Measurements from ENCODE around the gene CCDC174.
"Not testable (repeated sequence)": the region's sequence is repeated elsewhere in the genome, so short reads cannot be mapped to it uniquely, and the experiment has no call there.

CCDC174 gene

DNA sequence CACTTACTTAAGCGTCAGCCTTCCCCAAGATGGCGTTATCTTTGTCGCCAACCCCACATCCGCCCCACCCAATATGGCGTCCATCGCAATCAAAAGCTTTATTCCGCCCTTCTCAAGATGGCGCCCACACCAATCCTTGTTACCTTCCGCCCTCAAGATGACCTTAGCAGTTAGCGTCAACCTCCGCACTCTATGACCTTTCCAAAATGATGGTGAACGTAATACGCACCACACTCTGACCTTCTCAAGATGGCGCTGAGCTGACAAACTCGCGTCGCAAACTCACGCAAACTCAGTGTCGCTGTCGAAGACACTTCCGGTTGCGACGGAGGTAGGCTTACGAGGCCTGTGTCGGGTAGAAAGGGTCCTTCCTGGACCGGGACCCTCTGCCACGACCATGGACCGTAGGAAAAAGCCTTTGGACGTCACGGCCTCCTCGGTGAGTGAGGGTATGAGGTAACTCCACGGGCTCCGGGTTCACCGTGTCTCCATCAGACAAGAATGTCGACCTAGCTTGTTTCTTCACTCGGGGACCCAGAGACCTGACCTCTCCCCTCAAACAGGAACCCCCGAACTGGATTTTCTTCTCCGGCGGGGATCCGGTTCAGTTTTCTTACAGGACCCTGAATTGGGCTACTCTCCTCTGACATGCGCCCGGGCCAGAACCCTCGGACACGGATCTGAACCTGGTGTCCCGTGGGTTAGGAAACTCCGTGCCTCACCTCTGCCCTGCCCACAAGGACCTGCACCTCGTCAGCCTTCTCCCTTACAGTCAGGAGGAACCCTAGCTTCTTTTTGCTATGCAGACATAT is at the start of gene CCDC174:
TSS of gene CCDC174 (plus strand) at position 323 of the 812 bp plus-strand sequence. CDS start at position 398, 75 bp downstream.
- peak; percentile 98 for DNase-seq

DNA sequence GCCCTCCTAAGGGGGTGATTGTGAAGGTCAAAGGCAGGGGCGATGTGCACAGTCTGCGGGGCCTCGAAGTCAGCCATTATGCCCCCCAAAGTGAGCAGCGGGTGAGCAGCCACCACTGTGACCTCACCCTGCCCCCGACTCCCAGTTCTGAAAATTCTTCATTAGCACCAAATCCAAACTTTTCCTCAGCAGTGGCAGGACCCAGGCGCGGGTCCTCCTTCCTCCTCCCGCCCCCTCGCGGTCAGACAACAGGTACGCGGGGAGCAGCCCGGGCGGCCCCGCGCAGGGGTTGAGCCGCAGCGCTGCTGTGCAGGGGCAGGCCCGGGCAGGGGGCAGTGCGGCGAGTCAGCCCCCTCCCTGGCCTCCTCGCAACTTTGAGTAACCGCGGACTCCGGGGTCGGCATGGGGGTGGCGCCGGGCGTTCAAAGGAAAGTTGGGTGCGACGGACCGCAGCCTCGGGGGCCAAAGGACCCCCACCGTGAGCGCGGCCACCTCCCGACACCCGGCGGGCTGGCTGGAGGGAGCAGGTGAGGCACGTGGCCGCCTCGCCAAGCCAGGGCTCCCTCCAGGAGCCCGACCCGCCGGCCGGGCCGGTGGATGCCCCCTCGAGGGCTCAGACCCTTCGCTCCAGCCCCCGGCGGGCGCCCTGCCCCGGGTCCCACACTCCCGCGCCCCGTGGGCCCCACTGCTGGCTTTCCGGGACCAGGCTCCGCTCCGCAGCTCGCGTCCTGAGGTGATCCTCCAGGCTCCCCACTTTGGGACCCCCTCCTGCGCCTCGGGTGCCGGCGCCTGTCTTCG is 49.4 kb upstream of the CCDC174 start:
- DNase-seq: no peak

DNA sequence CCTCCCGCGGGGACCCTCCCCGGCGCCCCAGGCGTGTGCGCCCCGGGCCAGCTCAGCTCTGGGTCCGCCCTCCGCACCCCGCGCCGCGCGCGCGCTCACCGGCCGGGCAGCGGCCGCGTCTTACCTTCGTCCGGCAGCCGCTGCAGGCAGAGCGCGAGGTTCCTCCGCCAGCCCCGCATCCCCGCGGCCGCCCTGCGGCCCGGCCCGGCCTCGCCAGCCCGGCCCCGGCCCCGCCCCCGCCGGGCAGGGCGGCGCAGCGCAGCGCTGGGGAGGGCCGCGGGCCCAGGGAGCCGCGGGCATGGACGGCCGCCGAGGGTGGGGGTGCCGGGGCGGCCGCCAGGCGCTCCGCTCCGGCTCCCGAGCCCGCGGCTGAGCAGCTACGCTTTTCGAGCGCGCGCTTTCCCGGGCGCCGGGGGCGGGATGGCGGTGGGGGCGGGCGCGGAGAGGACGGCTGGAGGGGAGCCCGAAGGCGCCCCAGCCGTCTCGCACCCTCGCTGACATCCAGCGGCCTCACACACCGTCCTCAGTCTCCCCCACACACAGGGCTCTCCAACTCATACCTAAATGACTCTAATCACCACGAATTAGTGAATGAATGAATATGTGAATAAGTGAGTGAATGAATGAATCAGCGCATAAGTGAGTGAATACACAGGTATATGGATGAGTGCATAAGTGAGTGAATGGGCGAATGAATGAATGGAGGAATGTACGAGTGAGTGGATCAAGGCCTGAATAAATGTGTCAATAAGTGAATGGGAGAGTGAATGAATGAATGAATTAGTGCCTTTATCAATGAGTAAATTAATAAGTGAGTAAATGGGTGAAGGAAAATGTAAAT is 48.5 kb upstream of the CCDC174 start:
- no peak for DNase-seq

DNA sequence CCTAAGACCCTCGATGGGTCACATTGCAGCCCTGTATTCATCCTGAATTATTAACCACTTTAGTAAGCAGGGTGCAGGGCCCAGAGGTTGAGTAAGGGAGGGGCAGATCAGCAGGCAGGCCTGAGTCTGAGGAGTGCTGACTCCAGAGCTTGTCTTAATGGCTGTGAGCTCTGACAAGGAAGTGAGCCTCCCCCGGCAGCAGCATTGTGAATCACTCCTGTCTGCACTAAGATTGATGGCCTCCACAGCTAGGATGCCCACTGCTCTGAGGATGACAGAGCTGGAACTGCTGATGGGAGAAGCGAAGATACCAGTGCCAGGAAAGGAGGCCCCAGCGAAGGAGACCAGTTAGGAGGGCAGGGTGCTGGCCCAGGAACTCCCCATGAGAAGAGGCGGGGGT is 46.5 kb upstream of the CCDC174 start:
- peak; percentile 85 for DNase-seq

DNA sequence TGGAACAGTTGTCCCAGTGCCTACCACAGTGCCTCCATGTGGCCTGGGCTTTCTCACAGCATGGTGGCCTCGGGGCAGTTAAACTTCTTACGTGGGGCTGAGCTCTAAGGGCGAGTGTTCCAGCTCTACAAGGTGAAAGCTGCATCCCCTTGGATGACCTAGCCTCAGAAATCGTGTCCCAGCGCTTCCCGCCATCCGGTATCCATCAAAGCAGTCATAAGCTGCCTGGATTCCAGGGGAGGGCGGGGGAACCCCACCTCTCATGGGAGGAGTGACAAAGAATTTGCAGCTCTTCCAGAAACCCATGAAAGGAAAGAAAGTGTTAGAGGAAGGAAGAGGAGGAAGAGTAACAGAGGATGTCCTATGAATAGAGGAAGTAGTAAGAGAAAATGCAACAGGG is 45.8 kb upstream of the CCDC174 start:
- no peak for DNase-seq

DNA sequence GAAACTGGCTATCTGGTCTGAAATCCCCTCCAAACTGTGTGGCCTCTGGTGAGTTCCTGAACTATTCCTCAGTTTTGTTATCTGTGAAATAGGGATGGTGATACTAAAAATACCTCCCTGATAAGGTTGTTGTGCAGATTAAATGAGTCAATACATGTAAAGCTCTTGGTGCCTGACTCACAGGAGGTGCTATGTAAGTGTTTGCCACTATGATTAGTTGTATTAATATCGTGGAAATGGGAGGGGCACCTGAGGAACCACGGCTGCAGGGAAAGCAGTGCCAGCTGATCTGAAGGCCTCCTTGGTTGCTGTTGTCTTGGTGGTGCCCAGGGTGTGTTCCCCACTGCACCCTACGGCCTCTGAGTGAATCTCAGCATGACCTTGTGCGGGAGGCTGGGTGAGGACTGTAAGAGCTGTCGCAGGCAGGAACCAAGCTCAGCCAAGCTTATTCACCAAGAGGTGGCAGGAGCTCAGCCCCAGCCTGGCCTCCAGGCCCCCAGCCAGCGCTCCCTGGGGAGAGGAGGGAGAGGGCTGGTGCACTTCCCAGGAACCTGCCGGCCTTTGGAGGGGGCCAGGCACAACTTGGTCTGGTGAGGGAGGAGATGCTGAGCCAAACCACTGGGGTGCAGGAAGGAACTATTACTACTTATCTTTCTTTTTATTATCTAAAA is 44.8 kb upstream of the CCDC174 start:
- DNase-seq: no peak

DNA sequence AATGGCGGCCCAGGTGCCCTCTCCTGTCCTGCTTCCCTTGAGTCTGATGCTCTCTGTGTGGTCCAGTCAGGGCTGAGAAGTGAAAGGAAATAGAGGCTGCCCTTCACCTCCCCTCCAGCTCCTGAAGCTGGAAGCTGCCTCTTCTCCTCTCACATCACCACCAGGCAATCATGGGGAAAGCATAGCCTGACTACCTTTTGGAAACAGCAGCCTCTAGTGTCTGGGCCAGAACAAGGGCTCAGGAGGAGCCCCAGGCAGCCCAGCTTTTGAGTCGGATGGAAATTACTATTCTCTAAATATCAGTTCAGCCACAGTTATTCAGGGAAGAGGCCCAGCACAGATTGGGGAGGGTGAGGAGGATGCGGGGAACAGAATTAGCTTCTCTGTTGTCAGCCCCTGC is 43.3 kb upstream of the CCDC174 start:
- no peak for DNase-seq

DNA sequence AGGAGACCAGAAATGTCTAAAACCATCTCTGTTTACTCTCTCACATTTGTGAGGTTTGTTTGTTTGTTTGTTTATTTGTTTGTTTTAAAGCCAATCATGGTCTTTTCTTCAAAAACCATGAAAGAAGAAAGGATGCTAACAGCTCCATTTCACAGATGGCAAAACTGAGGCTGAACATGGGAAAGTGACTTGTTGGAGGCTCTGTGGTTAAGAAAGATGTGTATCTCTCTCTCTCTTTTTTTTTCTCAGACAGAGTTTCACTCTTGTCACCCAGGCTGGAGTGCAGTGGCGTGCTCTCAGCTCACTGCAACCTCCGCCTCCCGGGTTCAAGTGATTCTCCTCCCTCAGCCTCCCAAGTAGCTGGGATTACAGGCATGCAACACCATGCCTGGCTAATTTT is 42.5 kb upstream of the CCDC174 start:
- not testable (repeated sequence) for DNase-seq

DNA sequence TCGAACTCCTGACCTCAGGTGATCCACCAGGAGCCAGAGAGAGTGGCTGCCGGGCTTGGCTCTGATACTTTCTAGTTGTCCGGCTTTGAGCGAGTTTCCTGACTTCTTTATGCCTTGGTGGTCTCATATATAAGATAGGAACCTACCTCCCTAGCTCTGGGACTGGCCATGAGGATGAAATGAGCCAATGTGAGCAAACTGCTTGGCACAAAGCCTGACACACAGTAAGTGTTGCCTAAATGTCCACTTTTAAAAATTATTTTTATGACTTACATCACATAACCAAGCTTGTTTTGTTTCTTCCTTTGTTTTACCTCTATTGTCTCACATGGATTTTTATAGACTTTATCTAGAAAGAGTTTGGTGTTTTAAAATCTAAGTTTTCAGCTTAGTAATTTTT is 42.1 kb upstream of the CCDC174 start:
- DNase-seq: no peak

DNA sequence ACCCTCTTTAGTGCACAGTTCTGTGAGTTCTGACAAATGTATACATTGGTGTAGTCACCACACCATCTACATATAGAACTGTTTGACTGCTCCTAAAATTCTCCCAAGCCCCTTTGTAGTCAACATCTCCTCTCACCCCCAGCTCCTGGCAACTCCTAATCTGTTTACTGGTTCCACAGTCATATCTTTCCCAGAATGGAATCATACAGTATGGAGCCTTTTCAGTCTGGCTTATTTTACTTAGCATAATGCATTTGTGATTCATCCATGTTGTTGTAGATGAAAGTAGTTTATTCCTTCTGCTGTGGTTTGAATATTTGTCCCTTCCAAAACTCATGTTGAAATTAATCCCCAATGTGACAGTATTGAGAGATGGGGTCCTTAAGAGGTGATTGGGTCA is 41.6 kb upstream of the CCDC174 start:
- DNase-seq: no peak

DNA sequence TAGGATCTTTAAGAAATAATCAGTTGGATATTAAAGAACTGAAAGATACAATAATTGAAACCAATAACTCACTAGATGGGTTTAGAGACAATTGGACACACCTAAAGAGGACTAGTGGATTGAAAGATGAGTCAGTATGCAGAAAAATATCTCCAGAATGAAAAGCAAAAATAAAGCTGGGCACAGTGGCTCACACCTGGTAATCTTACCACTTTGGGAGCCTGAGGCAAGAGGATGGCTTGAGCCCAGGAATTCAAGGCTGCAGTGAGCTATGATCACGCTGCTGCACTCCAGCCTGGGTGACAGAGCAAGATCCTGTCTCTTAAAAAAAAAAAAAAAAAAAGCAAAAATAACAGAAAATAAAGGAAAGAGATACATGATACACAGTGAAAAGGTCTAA is 37.4 kb upstream of the CCDC174 start:
- DNase-seq: no peak

DNA sequence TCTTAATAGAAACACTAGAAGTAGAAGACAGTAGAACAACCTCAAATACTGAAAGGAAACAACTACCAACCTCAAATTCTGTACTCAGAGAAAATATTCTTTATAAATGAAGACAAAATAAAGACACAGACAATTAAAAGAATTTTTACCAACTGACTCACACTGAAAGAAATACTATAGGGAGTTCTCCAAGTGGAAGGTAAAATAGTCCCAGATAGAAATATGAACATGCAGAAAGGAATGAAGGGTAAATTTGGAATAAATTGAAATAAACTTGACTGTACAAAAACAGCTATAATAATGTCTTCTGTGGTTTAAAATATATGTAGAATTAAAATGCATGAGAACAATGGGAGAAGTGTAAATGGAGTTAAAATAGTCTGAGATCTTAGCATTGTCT is 36.7 kb upstream of the CCDC174 start:
- DNase-seq: no peak

DNA sequence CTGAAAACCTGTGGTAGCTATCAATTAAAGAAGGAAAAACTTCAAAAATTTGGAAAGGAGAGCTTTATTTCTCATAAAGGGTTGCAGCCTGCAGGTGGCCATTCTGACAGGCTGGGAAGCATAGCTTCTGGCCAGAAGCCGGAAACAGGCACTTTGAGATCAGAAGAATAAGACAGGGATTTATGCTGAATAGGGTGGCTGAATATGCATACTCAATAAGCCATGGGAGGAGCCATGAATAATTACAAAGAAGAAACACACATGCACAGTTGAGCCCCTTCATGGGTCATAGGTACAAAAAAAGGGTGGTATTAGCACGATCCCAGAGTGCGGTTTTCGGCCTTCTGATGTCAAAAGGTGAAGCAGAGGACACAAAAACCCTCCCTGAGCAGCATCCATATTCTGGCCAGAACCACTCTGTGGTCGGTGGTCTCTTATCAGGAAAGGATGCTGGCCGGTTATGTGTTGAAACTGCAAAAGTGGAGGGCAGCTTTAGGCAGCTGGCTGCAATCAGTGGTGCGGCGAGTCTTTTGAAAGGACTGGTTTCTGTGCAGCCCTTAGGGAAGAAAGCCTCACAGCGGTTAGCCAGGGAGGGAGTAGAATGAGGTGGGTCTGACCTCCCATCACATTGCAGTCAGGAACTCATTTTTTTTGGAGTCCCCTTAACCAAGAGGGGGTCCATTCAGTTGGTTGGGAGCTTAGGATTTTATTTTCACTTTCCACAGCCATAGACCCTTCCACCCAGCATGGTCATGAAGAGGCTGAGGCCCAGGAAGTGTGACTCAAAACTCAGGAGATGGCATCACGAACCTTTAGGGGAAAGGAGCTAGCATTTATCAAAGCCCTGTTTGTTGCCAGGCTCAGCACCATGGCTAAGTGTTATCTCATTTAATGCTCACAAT is 34.7 kb upstream of the CCDC174 start:
- no peak for DNase-seq

DNA sequence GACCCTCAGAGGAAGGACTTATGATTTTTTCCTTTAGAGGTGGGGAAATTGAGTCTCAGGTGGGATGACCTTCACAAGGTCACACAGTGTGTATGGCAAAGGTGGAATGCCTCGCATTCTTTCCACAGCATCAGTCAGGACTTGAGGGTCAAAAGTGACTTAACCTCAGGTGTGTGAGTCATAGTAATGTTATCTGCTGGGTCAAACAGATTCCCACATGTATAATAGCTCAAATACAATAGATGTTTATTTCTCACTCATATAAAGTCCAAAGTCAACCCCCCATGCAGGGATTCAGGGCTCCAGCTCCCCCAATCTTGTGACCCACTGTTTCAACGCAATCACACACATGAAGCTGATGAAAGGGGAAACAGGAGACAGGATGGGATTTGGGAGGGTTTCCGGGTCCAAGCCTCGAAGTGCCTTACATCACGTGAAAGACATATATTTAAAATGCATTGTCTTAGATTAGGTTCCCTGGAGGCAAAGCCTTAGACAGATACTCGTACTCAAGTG is 34.0 kb upstream of the CCDC174 start:
- no peak for DNase-seq

DNA sequence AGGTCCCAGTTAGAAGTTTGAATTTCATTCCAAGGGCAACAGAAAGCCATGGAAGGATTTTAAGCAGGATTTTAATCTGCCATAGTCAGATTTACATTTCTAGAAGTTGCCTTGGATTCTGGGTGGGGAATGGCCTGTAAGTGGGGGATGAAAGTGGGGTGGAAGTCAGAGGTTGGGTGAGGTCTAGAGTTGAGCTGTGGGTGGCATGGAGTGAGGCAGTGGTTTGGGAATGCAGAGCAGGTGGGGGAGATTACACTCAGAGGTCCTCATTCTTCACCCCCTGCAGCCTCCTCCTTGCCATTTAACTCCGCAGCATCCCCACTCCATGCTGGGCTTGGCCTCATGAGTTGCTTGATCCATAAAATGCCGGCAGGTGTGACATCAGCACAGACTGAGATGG is 32.0 kb upstream of the CCDC174 start:
- no peak for DNase-seq

DNA sequence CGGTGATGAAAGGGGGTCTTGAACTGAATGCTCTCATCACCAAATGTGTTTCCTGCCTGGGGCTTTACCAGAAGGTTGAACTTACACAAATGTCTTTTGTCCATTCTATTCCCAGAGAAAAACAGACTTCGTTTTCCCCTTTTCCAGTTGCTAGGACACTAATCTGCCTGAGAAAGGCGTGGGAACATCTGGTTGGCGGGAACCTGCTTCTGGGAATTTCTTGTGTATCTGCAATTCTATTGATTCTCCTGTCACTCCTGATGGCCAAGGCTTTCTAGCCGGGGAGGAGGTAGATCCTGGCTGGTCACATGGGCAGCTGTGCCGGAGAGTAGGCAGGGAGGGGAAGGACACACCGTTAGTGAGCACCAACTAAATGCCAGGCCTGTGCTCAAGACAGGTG is 31.1 kb upstream of the CCDC174 start:
- DNase-seq: no peak

DNA sequence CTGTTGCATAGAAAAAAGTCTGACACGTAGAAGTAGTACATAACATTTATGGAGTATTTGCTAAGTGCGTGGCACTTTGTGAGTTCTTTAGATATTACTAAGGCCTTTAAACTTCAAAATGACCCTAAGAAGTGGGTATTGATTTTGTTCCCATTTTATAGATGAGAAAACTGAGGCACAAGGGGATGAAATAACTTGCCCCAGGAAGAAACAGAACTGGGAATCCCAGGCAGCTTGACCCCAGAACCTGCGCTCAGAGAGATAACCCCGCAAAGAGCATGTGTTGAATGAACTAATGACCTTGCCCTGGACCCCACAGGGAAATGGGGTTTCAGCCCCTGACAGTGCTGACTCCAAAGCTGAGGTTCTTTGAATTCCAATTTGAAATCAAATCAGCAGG is 30.5 kb upstream of the CCDC174 start:
- no peak for DNase-seq

DNA sequence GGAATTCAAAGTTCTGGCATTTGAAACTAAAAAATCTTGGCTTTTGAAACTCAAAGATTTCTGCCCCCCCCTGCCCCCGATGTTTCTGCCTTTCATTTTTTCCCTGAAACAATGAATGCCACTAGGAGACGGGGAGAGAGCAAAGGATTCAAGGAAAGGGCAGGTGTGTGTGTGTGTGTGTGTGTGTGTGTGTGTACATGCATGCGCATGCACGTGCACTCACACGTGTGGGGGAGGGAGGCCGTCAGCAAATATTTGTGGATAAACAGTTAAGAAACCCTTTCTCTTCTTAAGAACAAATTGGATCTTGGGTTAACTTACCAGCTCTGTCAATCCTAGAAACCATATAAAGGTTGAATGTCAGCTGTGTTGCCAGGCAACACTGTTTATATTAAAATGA is 29.2 kb upstream of the CCDC174 start:
- DNase-seq: no peak

DNA sequence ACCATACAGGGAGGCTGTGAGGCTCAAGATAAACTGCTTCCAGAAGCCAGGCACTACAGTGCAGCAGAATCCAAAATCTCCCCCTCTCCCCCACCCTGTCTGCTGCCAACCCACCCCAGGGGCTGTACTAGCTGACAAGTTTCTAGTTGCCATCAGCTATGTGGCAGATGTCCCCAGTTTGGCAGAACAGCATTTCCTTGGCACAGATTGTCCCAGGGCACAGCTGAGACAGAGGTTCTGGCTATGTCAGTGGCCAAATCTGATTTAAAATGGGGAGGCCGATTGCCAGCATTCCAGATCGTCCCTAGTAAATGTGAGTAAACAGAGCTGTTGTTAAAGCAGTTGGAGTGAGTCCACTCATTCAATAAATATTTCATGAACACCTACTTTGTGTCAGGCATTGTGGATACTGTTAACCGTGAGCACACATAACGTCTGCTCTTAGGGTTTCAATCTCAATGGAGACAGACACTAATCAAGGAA is 28.0 kb upstream of the CCDC174 start:
- no peak for DNase-seq

DNA sequence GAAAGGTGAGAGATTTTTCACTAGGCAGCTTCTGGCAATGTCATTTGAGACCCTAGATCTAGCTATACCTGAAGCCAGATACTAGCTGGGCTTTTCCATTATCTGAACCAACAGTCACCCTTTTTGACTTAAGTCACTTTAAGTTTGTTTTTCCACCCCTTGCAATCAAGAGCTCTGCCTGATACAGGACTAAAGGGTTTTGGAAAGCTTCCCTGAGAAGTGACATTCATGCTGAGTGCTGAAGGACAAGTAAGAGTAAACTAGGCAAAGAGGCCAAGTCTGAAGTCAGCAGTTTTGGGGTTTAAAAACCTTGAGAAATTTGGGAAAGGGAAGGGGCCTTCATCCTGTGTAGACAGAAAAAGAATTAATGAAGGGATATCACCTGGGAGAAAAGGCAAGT is 27.1 kb upstream of the CCDC174 start:
- no peak for DNase-seq

DNA sequence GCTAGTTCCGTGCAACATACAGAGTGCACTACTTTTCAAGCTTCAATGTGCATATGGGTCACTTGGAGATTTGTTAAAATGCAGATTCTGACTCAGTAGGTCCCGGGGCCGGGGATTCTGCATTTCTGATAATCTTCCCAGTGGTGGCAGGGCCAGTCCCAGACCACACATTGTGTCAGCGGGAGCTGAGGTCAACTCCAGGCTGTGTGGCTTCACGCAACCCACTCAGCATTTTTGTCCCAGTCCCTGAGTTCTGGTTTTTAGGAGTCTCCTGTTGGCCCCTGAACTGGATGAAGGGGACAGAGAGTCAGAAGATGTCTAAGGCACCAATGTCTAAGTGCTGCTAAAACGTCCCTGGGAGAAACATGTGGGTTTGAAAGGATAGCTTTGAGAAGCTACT is 26.1 kb upstream of the CCDC174 start:
- no peak for DNase-seq

Data from kidney glomerular epithelial cell (primary cell).